PC-9 (cell line): ENCODE measurements around the gene AGBL2. TPM values are rescaled to one million over a fixed set of nuclear protein-coding genes. Genes with fewer than 3 reads are reported as not detected.
"Not testable (repeated sequence)": the region's sequence is repeated elsewhere in the genome, so short reads cannot be mapped to it uniquely, and the experiment has no call there.

Source experiments
- Bru-seq: library from RNA; stranded (reverse); fragments of 400-500 nt; gene quantifications from one replicate; lab custom pipeline; 2021; lab: Mats Ljungman, UMichigan
- BruChase-seq, 2 experiments: library from RNA; stranded (reverse); fragments of 400-500 nt; gene quantifications; one replicate each; lab custom pipeline; 2021; lab: Mats Ljungman, UMichigan
- BruUV-seq: library from RNA; stranded (reverse); fragments of 400-500 nt; replicated peaks from 2 replicates; lab custom pipeline; 2021; lab: Mats Ljungman, UMichigan
- CTCF ChIA-PET: fragments of 300-600 bp; sonication (Branson Sonifier 250); formaldehyde crosslinking; loops from one replicate; lab custom pipeline; 2022; ENCODE audit warnings: antibody characterized with exemption; lab: Charles Lee
- POLR2A ChIA-PET: fragments of 300-600 bp; sonication (Branson Sonifier 250); formaldehyde crosslinking; loops from one replicate; lab custom pipeline; 2022; ENCODE audit warnings: antibody characterized with exemption; ENCODE audit not compliant: unreplicated experiment; lab: Charles Lee
- DNase-seq, 2 experiments: peaks; one replicate each; pipeline versions ENCODE4 v3.0.0 to v3.0.0-alpha.2; 2015 to 2022; ENCODE audit warnings: mixed read lengths in 1 of 2
- H2AFZ ChIP-seq: fragments of 200-600 bp; sonication (generic); 2 replicates; pipeline ENCODE4 v1.8.1; 2017; ENCODE audit warnings: antibody characterized with exemption
- H3F3A ChIP-seq: fragments of 200-600 bp; sonication (generic); 2 replicates; pipeline ENCODE4 v1.8.1; 2017; ENCODE audit warnings: antibody characterized with exemption, mild to moderate bottlenecking, low read depth; ENCODE audit not compliant: insufficient read depth
- H3K27ac ChIP-seq: fragments of 200-600 bp; sonication (generic); 2 replicates; pipeline ENCODE4 v1.6.1; 2016; ENCODE audit warnings: mixed run types
- H3K27me3 ChIP-seq: fragments of 200-600 bp; sonication (generic); 2 replicates; pipeline ENCODE4 v1.6.1; 2016; ENCODE audit warnings: low read depth, mixed run types; ENCODE audit not compliant: insufficient read depth
- H3K36me3 ChIP-seq: fragments of 200-600 bp; sonication (generic); 2 replicates; pipeline ENCODE4 v1.6.1; 2016; ENCODE audit warnings: low read depth, mixed run types
- H3K4me1 ChIP-seq: fragments of 200-600 bp; sonication (generic); replicated peaks from 2 replicates; pipeline ENCODE4 v1.6.1; 2016; ENCODE audit warnings: mixed run types; ENCODE audit not compliant: insufficient read depth
- H3K4me2 ChIP-seq: fragments of 200-600 bp; sonication (generic); 2 replicates; pipeline ENCODE4 v1.6.1; 2017; ENCODE audit warnings: mixed run types
- H3K4me3 ChIP-seq: fragments of 200-600 bp; sonication (generic); 2 replicates; pipeline ENCODE4 v1.6.1; 2016; ENCODE audit warnings: mixed run types
- H3K79me2 ChIP-seq: fragments of 200-600 bp; sonication (generic); 2 replicates; pipeline ENCODE4 v1.6.1; 2017; ENCODE audit warnings: low read depth, mixed run types
- H3K9me2 ChIP-seq: fragments of 200-600 bp; sonication (generic); 2 replicates; pipeline ENCODE4 v1.8.1; 2017; ENCODE audit warnings: mild to moderate bottlenecking; ENCODE audit not compliant: insufficient read depth
- H3K9me3 ChIP-seq: fragments of 200-600 bp; sonication (generic); 2 replicates; pipeline ENCODE4 v1.8.1; 2016; ENCODE audit warnings: low read depth; ENCODE audit not compliant: insufficient read depth
- H4K20me1 ChIP-seq: fragments of 200-600 bp; sonication (generic); 2 replicates; pipeline ENCODE4 v1.8.1; 2017; ENCODE audit not compliant: insufficient read depth
- CTCF ChIP-seq: fragments of 200-600 bp; sonication (generic); conservative IDR thresholded peaks from 2 replicates; pipeline ENCODE4 v1.6.1; 2017; ENCODE audit warnings: mixed run types, antibody characterized with exemption, mild to moderate bottlenecking, moderate library complexity
- EZH2 ChIP-seq: fragments of 200-600 bp; sonication (generic); IDR thresholded peaks from 2 replicates; pipeline ENCODE4 v1.8.0; 2017; ENCODE audit warnings: antibody characterized with exemption, low read depth
- intact Hi-C: fragments of 100-400 bp; cut with micrococcal nuclease; formaldehyde crosslinking; loops from one replicate; pipeline ENCODE4 v1.10.0; 2022; ENCODE audit not compliant: unreplicated experiment
- long read RNA-seq: library from polyadenylated mRNA; stranded (forward); transcript quantifications from one replicate; pipeline ENCODE4 v2.0.0, GENCODE V29; 2022
- total RNA-seq: library from RNA; stranded (reverse); gene quantifications from 2 replicates; pipeline ENCODE4 v1.2.3, GENCODE V29; 2021

AGBL2 gene, protein sequence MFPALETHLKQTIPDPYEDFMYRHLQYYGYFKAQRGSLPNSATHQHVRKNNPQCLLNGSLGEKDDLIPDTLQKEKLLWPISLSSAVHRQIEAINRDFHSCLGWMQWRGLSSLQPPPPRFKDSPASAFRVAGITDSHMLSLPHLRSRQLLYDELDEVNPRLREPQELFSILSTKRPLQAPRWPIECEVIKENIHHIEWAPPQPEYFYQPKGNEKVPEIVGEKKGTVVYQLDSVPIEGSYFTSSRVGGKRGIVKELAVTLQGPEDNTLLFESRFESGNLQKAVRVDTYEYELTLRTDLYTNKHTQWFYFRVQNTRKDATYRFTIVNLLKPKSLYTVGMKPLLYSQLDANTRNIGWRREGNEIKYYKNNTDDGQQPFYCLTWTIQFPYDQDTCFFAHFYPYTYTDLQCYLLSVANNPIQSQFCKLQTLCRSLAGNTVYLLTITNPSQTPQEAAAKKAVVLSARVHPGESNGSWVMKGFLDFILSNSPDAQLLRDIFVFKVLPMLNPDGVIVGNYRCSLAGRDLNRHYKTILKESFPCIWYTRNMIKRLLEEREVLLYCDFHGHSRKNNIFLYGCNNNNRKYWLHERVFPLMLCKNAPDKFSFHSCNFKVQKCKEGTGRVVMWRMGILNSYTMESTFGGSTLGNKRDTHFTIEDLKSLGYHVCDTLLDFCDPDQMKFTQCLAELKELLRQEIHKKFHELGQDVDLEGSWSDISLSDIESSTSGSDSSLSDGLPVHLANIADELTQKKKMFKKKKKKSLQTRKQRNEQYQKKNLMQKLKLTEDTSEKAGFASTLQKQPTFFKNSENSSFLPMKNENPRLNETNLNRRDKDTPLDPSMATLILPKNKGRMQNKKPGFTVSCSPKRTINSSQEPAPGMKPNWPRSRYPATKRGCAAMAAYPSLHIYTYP
- total RNA-seq (13.1 and 21.9 TPM in 2 replicates), Bru-seq, nascent RNA (percentile 45 among the genes with signal in this experiment), BruChase-seq, experiment 1, labeled RNA remaining after a 2-hour chase (percentile 43 among the genes with signal in this experiment), BruChase-seq, experiment 2, labeled RNA remaining after a 6-hour chase (percentile 36 among the genes with signal in this experiment)
- long read RNA-seq, partial matches to known transcripts = 5 of 12 reads
- long read RNA-seq, other reads (novel, unspliced or antisense) = 6 of 12 reads

DNA sequence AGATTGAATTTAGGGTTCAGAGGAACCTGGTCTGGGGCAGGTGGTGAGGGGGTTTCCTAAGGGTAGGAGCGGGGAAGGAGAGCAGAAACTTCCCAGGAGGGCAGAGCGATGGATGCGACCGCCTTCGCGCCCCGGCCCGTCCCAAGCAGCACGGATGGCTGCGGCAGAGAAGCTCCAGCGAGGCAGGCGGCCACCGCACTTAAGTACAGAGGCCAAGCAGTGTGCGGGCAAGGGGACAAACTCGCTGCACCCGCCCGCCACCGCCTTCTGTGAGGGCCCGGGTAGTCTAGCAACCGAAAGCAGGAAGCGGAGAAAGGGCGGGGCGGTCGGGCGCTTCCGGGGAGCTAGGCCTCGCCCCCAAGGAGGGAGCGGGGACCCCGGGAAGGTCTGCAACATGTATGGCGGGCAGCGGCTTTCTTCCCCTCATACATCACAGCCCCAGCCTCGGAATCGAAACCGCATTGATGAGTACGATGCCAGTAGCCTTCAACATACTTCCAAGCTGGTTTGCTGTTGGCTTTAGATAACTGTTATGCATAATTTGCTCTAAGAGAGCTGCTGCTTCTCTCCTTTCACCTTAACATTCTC, at the start of gene AGBL2:
Gene AGBL2, minus strand, starts transcription at position 288 of the 588 bp plus-strand sequence. CDS start 719 bp downstream, outside the sequence.
- CTCF ChIA-PET = no interaction called here
- TF ChIP-seq CTCF = no peak
- no peak for TF ChIP-seq EZH2
- H4K20me1 ChIP-seq = peaks cover 13% of the 10 kb centered on the region; the same call in 1 of the 2 replicates
- H3K9me2 ChIP-seq = no peaks in the 10 kb centered on the region
- H3K9me3 ChIP-seq = no peaks in the 10 kb centered on the region
- intact Hi-C loops = loop anchor here (1.0 kb wide), 1 partner anchor 73 kb away; the partner anchor contains the start of gene MTCH2
- no TSS peak for BruUV-seq
- DNase-seq = peak; percentile 57 to 76
- peak within 1 kb of the TSS; percentile 80 for H3K4me3 ChIP-seq
- peaks cover 50% of the 10 kb centered on the region for H3F3A ChIP-seq
- no peaks in the 10 kb centered on the region for H3K27me3 ChIP-seq
- no peaks in the 10 kb centered on the region for H3K79me2 ChIP-seq
- POLR2A ChIA-PET = interaction anchor here (0.6 to 0.7 kb wide), 8 partner anchors 11 to 523 kb away, joined by 3 to 5 read pairs (median 3); no protein-coding TSS in a partner anchor
- peak within 1 kb of the TSS; percentile 89 for H3K4me2 ChIP-seq
- peaks cover 7% of the 10 kb centered on the region; the same call in 1 of the 2 replicates for H3K4me1 ChIP-seq
- peak within 1 kb of the TSS; percentile 89 for H2AFZ ChIP-seq
- no peak within 1 kb of the TSS for H3K27ac ChIP-seq
- peaks cover 17% of the 10 kb centered on the region for H3K36me3 ChIP-seq

DNA sequence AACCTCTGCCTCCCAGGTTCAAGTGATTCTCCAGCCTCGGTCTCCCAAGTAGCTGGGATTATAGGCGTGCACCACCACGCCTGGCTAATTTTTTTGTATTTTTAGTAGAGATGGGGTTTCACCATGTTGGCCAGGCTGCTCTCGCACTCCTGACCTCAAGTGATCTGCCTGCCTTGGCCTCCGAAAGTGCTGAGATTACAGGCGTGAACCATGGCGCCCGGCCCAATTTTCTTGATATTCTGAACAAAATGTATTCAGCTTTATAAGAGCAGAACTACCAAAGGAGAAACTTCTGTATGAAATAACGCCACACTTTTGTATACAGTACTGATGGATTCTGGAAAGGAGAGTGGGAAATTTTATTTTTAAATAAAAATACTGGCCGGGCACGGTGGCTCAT, 44.1 kb upstream of the AGBL2 start:
- DNase-seq, H3K4me1 ChIP-seq, H3K9me3 ChIP-seq, H3K4me3 ChIP-seq, H3K27ac ChIP-seq, H3K27me3 ChIP-seq, BruUV-seq, H2AFZ ChIP-seq, H3K9me2 ChIP-seq, intact Hi-C loops, H3K4me2 ChIP-seq: not testable (repeated sequence)
- H3K79me2 ChIP-seq = peaks cover 55% of the 10 kb centered on the region
- H3K36me3 ChIP-seq = peaks cover 66% of the 10 kb centered on the region
- CTCF ChIA-PET = interaction anchor here (0.7 kb wide), 1 partner anchor 293 kb away, joined by 3 read pairs; no protein-coding TSS in a partner anchor
- H4K20me1 ChIP-seq = peaks cover 44% of the 10 kb centered on the region
- peaks cover 33% of the 10 kb centered on the region for H3F3A ChIP-seq
- POLR2A ChIA-PET = interaction anchor here (0.6 kb wide), 1 partner anchor 542 kb away, joined by 3 read pairs; no protein-coding TSS in a partner anchor

- no peaks in the 10 kb centered on the region for H3K9me2 ChIP-seq
- H3F3A ChIP-seq = peaks cover 24% of the 10 kb centered on the region
- no peak for DNase-seq
- H3K4me2 ChIP-seq = no peak overlapping the region
- H3K9me3 ChIP-seq = no peaks in the 10 kb centered on the region
- no peak overlapping the region for H3K27ac ChIP-seq
- H3K79me2 ChIP-seq = peaks cover 27% of the 10 kb centered on the region
- no peak for TF ChIP-seq CTCF
- TF ChIP-seq EZH2 = no peak
- intact Hi-C loops = no loop called here
- no peak overlapping the region for H3K4me3 ChIP-seq
- ChIA-PET CTCF (no interaction called here), POLR2A (no interaction called here)
- no peaks in the 10 kb centered on the region for H3K27me3 ChIP-seq
- H3K4me1 ChIP-seq = no peaks in the 10 kb centered on the region
- peaks cover 43% of the 10 kb centered on the region for H4K20me1 ChIP-seq
- no peak overlapping the region for H2AFZ ChIP-seq
- peaks cover 73% of the 10 kb centered on the region for H3K36me3 ChIP-seq
- BruUV-seq = no TSS peak
Measured at GRCh38 chr11:47756208-47756607, 41.0 kb upstream of the AGBL2 start.
